B cell (primary cell): ENCODE measurements around the gene CACNG1.

Experiments
- EZH2 ChIP-seq: IDR thresholded peaks from 2 replicates; pipeline ENCODE4 v1.6.1; 2012; ENCODE audit warnings: borderline replicate concordance, low read depth, mild to moderate bottlenecking, moderate library complexity, low read length; ENCODE audit not compliant: insufficient read depth, poor library complexity, severe bottlenecking
- TF ChIP-seq, protein P1 (sequence below): fragments of 200-600 bp; IDR thresholded peaks from one replicate; pipeline ENCODE4 v1.8.0; 2022; ENCODE audit warnings: antibody characterized with exemption, mild to moderate bottlenecking

DNA sequence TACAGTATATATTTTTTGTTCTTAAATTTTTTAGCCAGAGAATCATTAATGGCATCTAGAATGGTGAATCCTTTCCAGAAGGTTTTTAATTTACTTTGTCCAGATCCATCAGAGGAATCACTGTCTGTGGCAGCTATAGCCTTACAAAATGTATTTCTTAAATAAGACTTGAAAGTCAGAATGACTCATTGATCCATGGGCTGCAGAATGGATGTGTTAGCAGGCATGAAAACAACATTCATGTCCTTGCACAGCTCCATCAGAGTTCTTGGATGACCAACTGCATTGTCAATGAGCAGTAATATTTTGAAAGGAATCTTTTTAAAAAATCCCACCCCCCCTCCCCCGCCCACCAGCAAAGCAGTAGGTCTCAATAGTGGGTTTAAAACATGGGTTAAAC lies 51.4 kb downstream of the CACNG1 start:
- TF ChIP-seq EZH2 = no peak
- TF ChIP-seq, protein P1, sequence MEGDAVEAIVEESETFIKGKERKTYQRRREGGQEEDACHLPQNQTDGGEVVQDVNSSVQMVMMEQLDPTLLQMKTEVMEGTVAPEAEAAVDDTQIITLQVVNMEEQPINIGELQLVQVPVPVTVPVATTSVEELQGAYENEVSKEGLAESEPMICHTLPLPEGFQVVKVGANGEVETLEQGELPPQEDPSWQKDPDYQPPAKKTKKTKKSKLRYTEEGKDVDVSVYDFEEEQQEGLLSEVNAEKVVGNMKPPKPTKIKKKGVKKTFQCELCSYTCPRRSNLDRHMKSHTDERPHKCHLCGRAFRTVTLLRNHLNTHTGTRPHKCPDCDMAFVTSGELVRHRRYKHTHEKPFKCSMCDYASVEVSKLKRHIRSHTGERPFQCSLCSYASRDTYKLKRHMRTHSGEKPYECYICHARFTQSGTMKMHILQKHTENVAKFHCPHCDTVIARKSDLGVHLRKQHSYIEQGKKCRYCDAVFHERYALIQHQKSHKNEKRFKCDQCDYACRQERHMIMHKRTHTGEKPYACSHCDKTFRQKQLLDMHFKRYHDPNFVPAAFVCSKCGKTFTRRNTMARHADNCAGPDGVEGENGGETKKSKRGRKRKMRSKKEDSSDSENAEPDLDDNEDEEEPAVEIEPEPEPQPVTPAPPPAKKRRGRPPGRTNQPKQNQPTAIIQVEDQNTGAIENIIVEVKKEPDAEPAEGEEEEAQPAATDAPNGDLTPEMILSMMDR = no peak
